GM19455 (cell line): ENCODE results near the gene HSPB6.
"Not testable (repeated sequence)": the region's sequence is repeated elsewhere in the genome, so short reads cannot be mapped to it uniquely, and the experiment has no call there.

Source experiments
- ATAC-seq: cut with Tn5 transposase; IDR thresholded peaks from one replicate; pipeline ENCODE4 v1.9.1; 2021; ENCODE audit not compliant: unreplicated experiment

The HSPB6 gene

DNA sequence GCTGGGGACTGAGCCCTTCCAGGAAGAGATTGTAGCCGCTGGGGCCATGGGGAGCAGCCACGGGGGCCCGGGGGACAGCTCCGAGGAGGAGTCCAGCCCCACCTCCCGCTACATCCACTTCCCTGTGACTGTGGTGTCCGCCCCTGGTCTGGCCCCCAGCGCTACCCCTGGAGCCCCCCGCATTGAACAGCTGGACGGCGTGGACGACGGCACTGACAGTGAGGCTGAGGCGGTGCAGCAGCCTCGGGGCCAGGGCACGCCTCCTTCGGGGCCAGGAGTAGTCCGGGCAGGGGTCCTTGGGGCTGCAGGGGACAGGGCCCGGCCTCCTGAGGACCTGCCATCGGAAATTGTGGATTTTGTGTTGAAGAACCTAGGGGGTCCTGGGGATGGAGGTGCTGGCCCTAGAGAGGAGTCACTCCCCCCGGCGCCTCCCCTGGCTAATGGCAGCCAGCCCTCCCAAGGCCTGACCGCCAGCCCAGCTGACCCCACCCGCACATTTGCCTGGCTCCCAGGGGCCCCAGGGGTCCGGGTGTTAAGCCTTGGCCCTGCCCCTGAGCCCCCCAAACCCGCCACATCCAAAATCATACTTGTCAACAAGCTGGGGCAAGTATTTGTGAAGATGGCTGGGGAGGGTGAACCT lies 24.2 kb downstream of the HSPB6 start:
- ATAC-seq, result no peak

DNA sequence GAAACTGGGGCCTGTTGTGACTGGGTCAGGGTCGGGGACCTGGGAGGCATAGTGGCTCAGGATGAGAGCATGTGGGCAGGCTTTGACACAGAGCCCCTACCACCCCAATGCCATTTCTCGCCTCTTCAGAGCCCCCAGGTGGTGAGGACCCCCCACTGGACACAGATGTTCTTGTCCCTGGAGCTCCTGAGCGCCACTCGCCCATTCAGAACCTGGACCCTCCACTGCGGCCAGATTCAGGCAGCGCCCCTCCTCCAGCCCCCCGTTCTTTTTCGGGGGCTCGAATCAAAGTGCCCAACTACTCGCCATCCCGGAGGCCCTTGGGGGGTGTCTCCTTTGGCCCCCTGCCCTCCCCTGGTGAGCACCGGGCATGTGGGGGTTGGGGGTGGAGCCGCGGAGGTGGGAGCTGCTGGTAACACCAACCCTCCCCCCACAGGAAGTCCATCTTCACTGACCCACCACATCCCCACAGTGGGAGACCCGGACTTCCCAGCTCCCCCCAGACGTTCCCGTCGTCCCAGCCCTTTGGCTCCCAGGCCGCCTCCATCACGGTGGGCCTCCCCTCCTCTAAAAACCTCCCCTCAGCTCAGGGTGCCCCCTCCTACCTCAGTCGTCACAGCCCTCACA lies 24.9 kb downstream of the HSPB6 start:
- no peak for ATAC-seq

- no peak for ATAC-seq
Observed at GRCh38 chr19:35731353-35731752, 25.5 kb downstream of the HSPB6 start.

- no peak for ATAC-seq
Observed at GRCh38 chr19:35730326-35730725, 26.5 kb downstream of the HSPB6 start.

GRCh38 chr19:35729763-35730162 lies 27.1 kb downstream of the HSPB6 start:
- ATAC-seq, result no peak

DNA sequence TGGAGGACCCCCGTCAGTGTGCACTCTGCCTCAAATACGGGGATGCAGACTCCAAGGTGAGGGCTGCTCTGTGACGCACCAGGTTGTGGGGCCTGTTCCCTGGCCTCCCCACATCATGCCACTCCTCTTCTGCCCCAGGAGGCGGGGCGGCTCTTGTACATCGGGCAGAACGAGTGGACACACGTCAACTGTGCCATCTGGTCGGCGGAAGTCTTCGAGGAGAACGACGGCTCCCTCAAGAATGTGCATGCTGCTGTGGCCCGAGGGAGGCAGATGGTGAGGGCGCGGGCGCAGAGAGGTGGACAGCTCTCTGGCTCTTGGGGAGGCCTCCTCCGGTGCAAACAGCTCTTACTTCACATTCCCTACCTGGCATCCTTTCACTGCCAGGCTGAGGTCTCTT lies 27.8 kb downstream of the HSPB6 start:
- ATAC-seq, result no peak

DNA sequence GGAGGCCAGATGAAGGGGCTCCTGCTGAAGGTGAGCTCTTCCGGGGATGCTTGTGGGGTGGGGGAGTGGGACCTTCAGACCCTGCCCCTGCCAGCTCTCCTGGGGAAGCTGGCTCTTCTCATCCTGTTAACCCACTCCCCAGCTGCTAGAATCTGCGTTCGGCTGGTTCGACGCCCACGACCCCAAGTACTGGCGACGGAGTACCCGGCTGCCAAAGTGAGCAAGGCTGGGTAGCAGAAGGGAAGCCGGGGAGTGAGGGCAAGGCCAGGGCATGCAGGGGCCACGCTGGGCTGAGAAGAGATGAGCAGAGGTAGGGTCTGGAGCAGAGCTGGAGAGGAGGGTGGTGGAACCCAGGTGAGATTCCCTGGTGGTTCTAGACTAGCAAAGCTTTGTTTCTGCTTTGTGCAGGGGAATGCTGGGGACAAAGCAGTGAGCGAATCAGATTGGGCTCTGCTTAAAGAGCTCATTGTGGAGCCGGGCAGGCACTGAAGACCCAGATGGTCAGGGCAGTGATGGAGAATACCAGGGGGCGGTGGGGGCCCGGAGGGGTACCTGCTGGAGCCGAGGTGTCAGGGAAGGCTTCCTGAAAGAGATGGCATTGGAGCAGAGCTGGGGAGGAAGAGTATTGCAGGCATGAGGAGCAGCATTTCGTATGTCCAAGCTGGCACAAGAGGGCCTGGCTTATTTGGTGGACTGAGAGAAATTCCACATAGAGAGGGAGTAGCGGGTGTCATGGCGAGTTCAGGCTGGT lies 28.7 kb downstream of the HSPB6 start:
- no peak for ATAC-seq

GRCh38 chr19:35727053-35727955 lies 29.5 kb downstream of the HSPB6 start:
- ATAC-seq, result no peak

DNA sequence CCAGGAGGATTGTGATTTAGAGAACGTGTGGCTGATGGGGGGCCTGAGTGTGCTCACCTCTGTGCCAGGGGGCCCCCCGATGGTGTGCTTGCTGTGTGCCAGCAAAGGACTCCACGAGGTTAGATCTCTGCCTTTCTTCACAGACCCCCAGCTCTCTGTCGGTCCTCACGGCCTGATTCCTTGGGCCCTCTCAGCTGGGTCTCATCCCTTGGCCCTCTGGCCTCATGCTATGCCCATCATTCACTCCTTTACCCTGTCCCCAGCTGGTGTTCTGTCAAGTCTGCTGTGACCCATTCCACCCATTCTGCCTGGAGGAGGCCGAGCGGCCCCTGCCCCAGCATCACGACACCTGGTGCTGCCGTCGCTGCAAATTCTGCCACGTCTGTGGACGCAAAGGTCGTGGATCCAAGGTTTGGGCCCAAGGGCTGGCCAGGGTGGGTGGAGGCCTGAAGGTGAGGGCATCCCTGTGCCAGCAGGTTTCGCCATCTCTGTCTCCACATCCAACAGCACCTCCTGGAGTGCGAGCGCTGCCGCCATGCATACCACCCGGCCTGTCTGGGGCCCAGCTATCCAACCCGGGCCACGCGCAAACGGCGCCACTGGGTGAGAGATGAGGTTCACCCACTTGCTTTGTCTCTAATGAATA lies 31.5 kb downstream of the HSPB6 start:
- no peak for ATAC-seq

DNA sequence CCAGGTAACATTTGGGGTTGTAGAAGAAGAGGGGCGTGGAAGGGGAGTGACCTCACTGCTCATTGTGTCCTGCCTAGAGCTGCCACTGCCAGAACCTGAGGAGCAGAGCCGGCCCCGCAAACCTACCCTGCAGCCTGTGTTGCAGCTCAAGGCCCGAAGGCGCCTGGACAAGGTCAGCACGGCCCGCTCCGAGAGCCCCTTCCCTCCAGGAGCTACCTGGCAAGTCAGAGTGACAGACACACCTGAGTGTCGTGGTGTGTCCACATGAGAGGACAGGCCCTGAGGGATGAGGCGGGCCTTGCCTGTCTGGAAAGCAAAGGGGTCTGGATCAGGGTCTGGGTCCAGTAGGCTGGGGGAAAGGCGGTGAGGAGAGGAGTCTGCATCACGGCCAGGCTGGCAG lies 32.3 kb downstream of the HSPB6 start:
- ATAC-seq, result no peak

- not testable (repeated sequence) for ATAC-seq
Observed at GRCh38 chr19:35724132-35724531, 32.7 kb downstream of the HSPB6 start.

GRCh38 chr19:35723671-35724070 lies 33.2 kb downstream of the HSPB6 start:
- ATAC-seq, result no peak

DNA sequence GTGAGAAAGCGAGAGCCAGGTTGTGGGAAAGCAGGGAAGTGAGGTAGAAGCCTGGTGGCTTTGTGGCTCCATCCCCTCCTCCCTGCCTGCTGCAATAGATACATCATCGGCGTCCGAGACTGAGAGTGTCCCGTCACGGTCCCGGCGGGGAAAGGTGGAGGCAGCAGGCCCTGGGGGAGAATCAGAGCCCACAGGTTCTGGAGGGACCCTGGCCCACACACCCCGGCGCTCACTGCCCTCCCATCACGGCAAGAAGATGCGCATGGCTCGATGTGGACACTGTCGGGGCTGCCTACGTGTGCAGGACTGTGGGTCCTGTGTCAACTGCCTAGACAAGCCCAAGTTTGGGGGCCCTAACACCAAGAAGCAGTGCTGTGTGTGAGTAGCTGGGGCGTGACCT lies 33.9 kb downstream of the HSPB6 start:
- ATAC-seq, result no peak

- no peak for ATAC-seq
Observed at GRCh38 chr19:35722461-35722860, 34.4 kb downstream of the HSPB6 start.

GRCh38 chr19:35721374-35721773 lies 35.5 kb downstream of the HSPB6 start:
- no peak for ATAC-seq

DNA sequence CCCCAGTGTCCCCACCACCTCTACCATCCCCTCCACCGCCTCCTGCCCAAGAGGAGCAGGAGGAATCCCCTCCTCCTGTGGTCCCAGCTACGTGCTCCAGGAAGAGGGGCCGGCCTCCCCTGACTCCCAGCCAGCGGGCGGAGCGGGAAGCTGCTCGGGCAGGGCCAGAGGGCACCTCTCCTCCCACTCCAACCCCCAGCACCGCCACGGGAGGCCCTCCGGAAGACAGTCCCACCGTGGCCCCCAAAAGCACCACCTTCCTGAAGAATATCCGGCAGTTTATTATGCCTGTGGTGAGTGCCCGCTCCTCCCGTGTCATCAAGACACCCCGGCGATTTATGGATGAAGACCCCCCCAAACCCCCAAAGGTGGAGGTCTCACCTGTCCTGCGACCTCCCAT lies 36.2 kb downstream of the HSPB6 start:
- no peak for ATAC-seq

GRCh38 chr19:35720163-35720524 lies 36.7 kb downstream of the HSPB6 start:
- no peak for ATAC-seq

- ATAC-seq, result no peak
Observed at GRCh38 chr19:35719402-35720162, 37.2 kb downstream of the HSPB6 start.

- ATAC-seq, result peak; percentile 5
Observed at GRCh38 chr19:35718345-35719041, 38.3 kb downstream of the HSPB6 start.
